GM04504 (cell line): Measurements from ENCODE around the gene CDHR3.
A peak's percentile ranks its signal among the peaks of the same experiment; 100 is the strongest.
"Not testable (repeated sequence)": the region's sequence is repeated elsewhere in the genome, so short reads cannot be mapped to it uniquely, and the experiment has no call there.

Source experiments
- DNase-seq: peaks from one replicate; pipeline ENCODE4 v3.0.0-alpha.2; 2012; ENCODE audit warnings: low read depth

CDHR3 gene

DNA sequence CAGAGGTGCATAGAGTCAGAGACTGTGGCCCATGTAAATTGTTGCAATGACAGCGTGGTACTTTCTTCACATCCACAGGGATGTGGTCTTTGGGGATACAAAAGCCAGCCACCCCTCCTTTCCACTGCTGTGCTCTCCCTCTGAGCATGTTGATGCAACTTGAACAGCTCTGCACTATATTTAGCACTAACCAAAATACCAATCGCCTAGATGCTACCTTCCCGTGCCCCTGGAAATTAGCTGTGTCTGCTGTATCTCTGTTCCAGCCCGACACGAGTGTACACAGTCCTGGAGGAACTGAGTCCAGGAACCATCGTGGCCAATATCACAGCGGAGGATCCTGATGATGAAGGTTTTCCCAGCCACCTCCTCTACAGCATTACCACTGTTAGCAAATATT lies 38.1 kb downstream of the CDHR3 start:
- DNase-seq = no peak

DNA sequence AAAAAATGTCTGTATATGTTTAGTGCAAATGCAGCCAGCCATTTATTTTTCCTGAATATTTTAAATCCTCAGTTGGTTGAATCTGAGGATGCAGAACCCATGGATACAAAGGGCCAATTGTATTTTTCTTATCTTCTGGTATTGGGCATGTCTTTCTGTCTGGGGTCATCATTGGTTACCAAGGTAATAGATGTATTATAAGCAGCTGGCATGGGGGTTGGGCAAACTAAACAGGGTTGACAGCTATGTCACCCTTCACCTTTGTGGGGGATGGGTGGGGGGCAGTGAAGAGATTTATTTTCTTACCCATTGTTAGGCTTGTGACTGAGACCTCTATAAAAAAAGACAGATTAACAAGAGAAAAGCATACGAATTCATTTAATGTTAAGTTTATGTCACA lies 38.8 kb downstream of the CDHR3 start:
- DNase-seq = no peak

DNA sequence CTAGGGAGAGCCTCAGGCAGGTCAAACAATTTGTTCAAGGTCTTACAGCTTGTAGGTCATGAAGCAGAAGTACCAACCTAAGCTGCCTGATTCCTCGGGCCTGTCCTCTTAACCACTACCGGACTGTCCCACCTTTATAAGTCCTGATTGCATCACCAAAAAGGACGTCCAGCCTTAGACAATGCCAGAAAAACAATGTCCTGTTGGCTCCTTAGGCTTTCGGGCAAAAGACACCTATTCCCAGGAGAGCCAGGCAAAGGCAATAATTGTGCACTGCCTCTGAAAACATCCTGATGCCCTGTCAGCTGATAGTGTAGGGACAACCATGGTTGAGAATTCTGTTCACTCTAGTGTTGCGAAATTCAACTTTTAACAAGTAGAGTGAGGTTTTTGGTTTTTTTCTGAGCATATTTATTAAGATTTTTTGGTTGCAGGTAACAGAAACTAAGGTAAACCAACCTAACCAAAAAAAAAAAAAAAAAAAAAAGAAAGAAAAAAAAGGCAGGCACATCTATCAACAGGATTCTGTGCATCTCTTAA lies 40.5 kb downstream of the CDHR3 start:
- no peak for DNase-seq

DNA sequence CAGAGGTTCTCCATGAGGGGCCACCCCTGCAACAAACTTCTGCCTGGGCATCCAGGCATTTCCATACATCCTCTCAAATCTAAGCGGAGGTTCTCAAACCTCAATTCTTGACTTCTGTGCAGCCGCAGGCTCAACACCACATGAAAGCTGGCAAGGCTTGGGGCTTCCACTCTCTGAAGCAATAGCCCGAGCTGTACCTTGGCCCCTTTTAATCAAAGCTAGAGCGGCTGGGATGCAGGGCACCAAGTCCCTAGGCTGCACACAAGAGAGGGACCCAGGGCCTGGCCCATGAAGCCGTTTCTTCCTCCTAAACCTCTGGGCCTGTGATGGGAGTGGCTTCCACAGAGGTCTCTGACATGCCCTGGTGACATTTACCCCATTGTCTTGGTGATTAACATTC lies 43.8 kb downstream of the CDHR3 start:
- no peak for DNase-seq

DNA sequence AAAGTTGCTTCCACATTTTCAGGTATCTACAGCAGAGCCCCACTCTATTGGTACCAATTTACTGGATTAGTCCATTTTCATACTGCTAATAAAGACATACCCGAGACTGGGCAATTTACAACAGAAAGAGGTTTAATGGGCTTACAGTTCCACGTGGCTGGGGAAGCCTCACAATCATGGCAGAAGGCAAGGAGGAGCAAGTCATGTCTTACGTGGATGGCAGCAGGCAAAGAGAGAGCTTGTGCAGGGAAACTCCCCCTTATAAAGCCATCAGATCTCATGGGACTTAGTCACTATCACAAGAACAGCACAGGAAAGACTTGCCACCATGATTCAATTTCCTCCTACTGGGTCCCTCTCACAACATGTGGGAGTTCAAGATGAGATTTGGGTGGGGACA lies 44.7 kb downstream of the CDHR3 start:
- not testable (repeated sequence) for DNase-seq

DNA sequence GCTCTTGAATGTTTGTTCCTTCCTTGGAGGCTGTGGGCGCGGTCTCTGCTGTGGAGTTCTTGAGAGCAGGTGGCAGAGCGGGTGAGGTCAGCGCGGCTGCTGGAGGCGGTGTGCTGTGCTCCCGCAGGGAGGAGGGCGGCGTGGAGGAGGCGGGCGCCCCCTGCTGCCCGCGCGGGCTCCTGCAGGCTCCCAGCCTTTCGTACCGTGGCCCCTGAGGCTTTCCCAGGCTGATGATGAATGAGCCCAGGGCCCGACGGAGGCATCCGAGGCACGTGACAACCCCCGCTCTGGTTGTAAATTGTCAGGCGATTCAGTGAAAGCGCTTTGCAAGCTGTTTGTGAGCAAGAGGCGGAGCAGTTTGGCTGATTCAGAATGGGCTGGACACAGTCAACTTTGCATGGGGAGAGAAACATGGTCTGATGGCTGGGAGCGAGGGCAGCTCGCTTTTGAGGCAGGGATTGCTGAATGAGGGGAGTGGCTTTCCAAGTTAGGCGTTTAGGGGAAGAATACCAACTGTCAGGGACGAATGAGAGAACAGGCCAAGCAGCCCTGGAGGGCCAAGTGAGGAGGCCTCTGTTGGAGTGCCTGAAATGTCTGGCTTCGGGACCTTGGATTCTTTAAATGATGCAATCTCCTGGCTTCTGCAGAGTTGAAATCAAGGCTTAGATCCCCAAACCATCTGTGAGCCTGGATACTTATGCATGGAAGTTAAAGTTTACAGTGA lies 46.6 kb downstream of the CDHR3 start:
- peak; percentile 98 for DNase-seq

DNA sequence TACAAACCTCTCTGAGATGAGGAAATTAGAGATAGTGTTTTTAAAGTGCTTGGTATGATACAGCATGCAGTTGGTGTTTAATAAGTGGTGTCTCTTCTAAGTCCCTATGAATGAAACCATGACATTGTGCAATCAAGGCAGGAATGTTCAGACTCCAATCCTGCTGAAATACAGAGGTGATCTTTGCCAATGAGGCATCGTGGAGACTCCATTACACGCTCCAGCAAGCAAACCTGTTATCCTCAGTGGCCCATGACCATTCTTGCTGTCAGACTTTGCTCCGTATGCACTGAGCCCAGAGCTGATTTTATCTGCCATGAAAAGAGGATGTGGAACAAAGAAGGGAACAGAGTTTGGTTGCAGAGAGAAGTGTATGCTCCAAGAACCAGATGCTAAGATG lies 47.3 kb downstream of the CDHR3 start:
- DNase-seq = no peak

DNA sequence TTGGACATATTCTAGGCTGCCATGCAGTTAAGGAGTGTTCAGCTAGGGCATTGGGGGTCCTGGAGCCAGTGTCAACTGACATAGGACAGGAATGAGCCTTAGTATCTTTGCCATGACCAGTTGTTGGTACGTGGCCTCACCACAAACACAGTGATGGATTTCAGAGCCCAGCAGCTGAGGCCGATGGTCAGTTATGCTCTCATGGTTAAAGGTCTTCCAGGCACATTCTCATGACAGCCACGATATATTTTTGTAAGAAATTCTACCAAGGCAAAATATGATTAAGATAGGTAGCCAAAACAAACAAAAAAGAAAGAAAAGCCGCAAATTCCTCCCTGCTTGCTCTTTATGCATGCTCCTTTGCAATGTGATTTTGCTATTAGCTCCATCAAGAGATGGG lies 47.8 kb downstream of the CDHR3 start:
- DNase-seq = no peak

DNA sequence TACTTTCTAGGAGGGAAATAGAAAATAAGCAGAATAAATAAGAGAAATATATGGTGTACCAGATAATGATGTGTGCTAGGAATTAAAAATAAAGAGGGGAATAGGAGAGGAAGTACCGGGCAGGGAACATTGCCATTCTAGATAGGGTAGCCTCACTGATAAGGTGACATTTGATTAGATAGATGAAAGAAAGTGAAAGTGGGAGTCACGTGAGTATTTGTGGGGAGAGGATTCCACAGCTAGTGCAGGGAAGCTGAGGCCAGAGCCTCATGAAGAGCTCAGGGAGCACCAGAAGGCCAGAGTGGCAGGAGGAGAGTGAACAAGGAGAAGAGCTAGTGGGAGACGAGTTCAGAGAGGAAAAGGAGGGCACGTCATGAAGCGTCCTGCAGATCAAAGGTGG lies 49.1 kb downstream of the CDHR3 start:
- DNase-seq = no peak

DNA sequence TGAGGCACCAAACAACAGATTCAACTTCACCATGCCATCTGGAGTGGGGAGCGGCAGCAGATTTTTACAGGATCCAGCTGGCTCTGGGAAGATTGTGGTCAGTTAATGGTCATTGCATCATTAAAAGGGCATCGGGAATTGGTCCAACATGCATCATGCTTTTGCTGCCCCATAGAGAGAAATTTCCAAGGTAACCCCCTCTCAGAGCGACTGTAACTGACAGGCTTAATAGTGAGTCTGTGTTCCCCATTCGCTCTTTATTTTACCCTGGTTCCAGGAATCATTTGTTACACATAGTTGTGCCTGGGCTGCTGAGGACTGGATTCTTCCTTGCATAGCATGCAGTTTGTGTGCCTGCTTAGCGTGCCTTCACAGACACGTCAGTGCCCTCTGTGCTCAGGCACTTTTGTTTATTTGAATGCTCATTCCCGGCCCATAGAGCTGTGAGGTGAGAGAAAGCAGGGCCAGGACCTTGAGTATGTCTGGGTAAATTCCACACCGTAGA lies 49.9 kb downstream of the CDHR3 start:
- peak; percentile 79 for DNase-seq

DNA sequence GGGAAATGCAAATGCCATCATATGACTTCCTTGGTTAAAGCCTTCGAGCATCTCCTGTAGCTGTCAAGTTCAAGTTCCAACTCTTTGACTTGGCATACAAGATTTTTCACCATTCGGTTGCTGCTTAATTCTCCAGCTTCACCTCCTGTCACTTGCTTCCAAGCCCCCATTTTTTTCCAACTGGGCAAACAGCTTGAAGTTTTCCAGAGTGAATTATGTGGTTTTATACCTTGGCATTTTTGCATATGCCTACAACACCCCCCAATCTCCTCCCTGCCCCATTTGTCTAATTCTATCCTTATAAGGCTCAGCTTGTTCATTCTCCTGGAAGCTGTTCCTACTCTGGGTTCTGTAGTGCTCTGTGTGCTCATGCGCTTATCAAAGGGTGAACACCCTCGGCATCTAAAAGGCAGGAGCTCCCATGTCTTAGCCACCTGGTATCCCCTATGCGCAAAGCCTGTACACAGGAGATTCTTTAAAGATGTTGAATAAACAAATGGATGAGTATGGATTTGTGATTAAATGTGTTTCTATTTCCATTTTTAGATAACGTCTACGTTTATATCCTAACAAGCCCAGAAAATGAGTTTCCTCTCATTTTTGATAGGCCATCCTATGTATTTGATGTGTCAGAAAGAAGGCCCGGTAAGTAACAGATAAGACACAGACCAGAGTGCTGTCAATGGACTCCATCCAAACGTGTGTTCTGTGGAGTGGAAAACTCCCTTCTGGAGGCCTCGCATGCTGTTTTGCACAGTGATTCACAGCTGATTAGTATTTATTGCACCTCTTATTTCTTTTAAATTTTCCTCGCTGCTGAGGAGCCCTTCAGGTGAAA lies 52.5 kb downstream of the CDHR3 start:
- DNase-seq = no peak

DNA sequence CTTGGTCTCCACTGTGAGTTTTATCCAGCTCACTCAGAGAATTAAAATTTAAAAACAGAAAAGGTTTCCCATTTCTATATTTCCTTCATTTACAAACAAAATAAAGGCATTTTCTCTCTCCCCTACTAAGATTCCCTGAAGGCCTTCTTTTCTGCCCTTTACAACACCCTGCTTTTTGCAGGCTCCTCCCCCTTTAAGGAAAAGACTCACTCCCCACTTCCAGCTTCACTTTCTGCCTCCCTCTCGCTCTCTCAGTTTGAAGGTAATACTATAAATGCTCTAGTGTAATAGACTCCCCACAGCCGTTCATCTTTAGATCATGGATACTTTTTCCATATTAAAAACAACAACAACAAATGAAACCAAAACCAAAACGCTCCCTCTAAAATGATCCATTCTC lies 53.3 kb downstream of the CDHR3 start:
- DNase-seq = no peak

DNA sequence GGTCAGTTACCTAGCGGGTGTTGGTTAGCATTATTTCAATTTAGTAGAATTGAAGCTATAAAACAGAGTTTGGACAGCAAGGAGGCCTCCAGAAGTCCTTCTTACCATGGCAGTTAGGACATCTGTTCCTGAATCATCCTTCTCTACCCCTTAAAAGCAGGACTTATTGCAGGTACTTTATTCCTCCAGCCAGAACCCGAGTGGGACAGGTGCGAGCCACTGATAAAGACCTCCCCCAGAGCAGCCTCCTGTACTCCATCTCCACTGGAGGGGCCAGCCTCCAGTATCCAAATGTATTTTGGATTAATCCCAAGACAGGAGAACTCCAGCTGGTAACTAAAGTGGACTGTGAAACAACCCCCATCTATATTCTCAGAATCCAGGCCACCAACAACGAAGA lies 54.6 kb downstream of the CDHR3 start:
- DNase-seq = no peak

DNA sequence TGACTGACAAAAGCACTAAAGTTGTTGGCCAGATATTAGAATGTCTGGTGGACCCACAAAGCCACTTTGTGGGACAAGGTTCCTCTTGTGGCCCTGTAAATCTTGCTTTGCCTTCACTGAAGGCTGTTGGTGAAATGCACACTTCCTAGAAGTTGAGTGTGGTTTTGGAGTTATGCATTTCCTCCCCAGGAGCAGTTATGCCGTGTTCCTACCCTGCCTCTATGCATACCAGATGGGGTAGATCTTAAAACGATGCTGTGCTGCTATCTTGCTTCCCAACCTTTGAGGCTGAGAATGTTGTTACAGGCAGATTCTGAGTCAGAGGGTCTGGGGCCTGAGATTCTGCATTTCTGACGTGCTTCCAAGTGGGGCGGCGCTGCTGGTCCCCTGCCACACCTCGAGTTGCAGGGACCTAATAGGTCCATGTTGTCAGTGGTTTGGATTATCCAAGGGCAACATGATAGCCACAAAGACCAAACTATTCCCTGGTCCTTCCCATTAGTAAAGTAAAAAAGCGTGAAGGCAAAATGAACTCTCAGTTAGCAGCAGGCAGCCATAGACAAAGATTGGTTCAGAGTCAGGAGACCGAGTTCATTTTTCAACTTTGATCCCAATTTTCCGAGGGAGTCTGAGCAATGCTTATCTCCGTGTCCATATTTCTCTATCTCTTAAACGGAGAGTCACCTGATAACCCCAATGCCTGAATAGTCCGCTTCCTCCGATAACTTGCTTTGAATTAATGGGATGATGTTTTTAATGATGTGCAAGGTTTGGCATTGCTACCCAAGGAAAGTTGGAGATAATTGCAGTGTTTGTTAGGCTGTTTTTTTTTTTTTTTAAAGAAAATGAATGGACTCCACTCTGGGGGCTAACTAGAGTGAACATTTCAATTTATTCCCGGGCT lies 55.8 kb downstream of the CDHR3 start:
- DNase-seq = no peak

DNA sequence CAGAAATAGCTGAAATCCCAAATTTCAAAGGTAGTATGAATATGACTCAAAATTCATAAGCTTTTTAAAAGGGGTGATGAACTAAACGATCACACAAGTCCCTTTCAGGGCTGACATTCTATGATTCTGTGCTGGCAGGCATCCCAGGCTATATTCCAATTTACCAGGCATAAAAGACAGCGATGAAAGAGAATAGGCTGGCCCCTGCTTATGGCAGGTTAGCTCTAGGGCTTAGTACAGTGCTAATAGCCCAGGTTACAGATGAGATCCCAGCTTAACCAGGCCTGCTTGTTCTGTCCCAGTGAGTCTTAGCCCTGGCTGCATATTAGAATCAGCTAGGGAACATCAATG lies 56.4 kb downstream of the CDHR3 start:
- DNase-seq = no peak

DNA sequence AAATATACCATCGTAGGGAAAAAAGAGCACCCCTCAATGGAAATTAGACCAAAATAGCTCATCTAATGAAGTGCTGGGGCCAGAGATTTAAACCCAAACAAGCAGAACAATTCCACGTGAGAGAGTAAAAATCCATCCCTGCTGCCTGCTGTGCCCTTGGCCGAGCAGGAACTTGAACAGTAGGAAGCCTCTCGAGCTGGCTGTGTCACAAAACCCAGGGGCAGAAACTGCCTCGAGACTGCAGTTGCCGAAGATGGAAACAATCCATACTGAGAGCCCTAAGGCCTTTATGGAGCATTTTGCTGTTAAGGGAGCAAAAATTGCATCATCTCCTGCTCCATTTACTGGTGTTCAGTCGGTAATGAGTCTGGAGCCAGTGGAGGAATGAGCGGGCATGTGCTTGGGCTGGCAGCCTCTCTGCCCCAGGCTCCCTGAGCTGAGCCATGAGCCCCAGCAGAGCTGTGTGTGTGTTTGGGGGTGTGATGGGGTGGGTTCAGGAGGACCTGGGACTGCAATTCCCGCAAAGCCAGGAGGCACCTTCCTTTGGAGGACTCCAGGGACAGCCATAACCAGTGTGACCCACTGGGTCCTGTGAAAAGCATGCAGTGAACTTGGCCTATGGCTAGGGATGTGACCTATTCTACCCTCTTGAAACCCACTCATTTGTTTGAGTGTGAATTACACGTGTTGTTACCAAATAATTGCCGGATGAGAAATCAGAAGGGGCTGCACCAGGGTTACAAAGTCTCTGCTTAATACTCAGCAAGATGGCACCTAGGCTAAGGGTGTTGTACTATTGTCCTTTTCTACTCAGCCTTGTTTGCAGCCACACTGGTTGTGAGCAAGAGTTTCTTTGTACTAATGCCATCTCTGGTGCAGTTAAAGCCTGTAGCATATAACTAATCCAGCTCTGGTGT lies 58.3 kb downstream of the CDHR3 start:
- DNase-seq = no peak

DNA sequence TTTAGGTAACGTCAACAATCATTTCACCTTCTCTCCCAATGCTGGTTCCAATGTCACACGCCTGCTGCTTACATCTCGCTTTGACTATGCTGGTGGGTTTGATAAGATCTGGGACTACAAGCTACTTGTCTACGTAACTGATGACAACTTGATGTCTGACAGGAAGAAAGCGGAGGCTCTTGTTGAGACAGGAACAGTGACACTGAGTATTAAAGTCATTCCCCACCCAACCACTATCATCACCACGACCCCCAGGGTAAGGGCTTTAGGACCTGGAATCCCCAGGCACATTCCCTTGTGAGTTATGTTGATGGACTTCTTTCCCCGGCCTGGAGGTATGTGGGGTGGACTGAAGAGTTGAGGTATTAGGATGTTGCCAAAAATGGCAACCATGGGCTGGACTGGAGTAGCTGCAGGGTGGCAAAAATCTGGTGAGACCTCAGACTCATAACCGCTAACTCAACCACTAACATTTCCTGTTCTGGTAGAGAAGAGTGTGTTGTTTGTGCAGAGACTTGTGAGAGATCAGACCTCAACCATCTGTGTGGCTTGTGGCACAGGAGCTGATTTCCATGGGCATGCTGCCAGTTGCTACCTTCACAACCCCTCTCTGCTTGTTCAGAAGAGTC lies 59.2 kb downstream of the CDHR3 start:
- DNase-seq = no peak

DNA sequence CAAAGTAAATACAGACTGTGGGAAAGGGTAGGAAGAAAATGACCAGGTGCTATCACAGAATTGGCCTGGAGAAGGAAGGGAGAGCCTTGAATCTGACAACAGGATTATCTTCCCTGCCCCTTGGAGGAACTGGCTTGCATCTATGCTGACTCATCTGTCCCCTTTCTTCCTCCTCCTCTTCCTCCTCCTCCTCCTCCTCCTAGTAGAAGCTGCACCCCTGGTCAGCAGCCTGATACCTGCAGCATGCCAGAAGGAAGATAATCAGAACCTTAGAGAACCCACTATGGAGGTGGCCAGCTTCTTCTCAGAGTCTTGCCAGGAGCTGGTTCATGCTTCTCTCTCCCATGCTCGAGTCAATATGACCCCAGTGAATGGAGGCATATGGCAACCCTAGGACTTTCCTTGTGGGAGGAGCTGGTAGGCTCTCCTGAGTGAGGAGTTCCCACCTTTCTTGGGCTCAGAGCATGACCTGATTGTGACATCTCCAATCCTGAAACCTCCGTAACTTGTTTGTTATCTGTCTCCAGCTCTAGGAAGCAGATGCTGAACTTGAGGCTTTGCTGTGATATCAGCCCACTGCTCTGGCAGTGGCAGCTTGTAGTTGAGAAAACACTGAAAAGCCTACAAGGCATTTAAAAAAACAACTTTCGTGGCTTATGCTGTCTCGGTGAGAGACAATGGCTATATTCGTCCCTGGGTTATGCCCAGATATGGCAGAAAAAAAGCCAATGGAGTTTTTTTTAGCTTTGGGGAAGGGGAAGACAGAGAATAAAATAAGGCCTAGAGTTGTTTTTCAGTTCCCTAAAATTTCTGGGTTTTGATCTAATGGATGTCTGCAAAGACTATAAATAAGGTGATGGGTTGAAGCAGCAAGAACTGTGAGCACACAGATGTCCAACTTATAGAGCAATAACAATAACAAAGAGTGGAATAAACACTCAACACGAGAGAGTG lies 60.6 kb downstream of the CDHR3 start:
- no peak for DNase-seq

DNA sequence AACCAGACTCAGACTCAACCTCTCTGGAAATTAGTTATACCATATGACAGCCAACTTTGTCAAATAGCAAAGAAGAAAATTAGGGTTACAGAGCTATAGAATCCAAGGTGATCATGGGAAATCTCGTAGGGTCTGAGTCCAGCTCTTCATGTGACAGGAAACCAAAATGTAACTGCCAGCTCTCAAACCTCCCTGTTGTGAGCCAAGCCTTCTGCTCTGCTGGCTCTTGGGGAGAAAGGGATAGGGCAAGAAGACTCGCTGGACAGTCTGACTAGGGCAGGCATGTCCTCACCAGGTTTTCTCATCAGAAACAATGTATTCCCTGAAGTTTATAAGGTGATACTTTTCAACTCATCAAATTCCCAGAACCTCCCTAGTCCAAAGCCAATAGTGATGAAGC lies 63.0 kb downstream of the CDHR3 start:
- no peak for DNase-seq

DNA sequence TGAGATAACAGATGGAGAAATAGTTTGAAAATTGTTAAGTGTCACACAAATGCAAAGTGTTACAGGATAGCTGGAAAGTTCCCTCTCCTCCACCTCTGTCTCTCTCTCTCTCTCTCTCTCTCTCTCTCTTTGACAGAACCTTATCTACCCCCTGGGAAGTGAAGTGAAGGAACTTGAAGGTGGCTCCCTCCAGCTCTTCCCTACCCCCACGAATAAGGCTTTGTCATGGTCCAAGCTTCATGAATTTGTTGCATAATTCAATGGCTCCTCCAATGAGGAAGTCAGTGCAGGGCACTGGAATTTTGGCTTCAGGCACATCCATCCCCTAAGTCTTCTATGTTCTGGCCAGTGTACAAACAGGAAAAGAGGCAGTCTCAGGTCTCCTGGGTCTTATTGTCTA lies 66.4 kb downstream of the CDHR3 start:
- DNase-seq = no peak
